ENCODE measurements around the gene PBOV1.

Gene PBOV1

GRCh38 chr6:138211048-138211581 is 7.2 kb downstream of the PBOV1 start:
- TF ChIP-seq CTCF (IDR thresholded peaks at IDR 0.05; ENCODE audit: insufficient read depth, low read depth, low read length, missing control alignments): no peak
- no peak for DNase-seq (ENCODE audit: low read depth)
- no peak overlapping the region for H3K4me3 ChIP-seq (ENCODE audit: low read length)

GRCh38 chr6:138206862-138207261 is 11.4 kb downstream of the PBOV1 start:
- H3K4me3 ChIP-seq (ENCODE audit: low read length): no peak overlapping the region
- no peak for DNase-seq (ENCODE audit: low read depth)
- no peak for TF ChIP-seq CTCF (IDR thresholded peaks at IDR 0.05; ENCODE audit: insufficient read depth, low read depth, low read length, missing control alignments)

- no peak for TF ChIP-seq CTCF (IDR thresholded peaks at IDR 0.05; ENCODE audit: insufficient read depth, low read depth, low read length, missing control alignments)
- no peak overlapping the region for H3K4me3 ChIP-seq (ENCODE audit: low read length)
- DNase-seq (ENCODE audit: low read depth): no peak
Observed at GRCh38 chr6:138205437-138206094, 12.7 kb downstream of the PBOV1 start.

- TF ChIP-seq CTCF (IDR thresholded peaks at IDR 0.05; ENCODE audit: insufficient read depth, low read depth, low read length, missing control alignments): no peak
- DNase-seq (ENCODE audit: low read depth): no peak
- H3K4me3 ChIP-seq (ENCODE audit: low read length): no peak overlapping the region
Observed at GRCh38 chr6:138204792-138205384, 13.4 kb downstream of the PBOV1 start.

GRCh38 chr6:138204303-138204702 is 14.0 kb downstream of the PBOV1 start:
- no peak for TF ChIP-seq CTCF (IDR thresholded peaks at IDR 0.05; ENCODE audit: insufficient read depth, low read depth, low read length, missing control alignments)
- H3K4me3 ChIP-seq (ENCODE audit: low read length): no peak overlapping the region
- DNase-seq (ENCODE audit: low read depth): no peak

- no peak for TF ChIP-seq CTCF (IDR thresholded peaks at IDR 0.05; ENCODE audit: insufficient read depth, low read depth, low read length, missing control alignments)
- H3K4me3 ChIP-seq (ENCODE audit: low read length): no peak overlapping the region
- no peak for DNase-seq (ENCODE audit: low read depth)
Observed at GRCh38 chr6:138203315-138203714, 15.0 kb downstream of the PBOV1 start.
